Keratinocyte (primary cell): ENCODE data around the gene FRMD7. TPM values are rescaled to one million over a fixed set of nuclear protein-coding genes. Genes with fewer than 3 reads are reported as not detected.

Source experiments
- DNase-seq: peaks from one replicate; pipeline ENCODE4 v3.0.0-alpha.2; 2011; ENCODE audit warnings: low read depth, missing footprints, low spot score
- FAIRE-seq: peaks from 2 replicates; lab custom pipeline; 2011; peaks lifted over from hg19 to GRCh38; lab: Jason Lieb, UNC
- H2AFZ ChIP-seq: 2 replicates; pipeline ENCODE4 v1.6.0; 2012; ENCODE audit warnings: low read length, control low read depth, inconsistent platforms; ENCODE audit not compliant: control insufficient read depth
- H3K27ac ChIP-seq: 2 replicates; pipeline ENCODE4 v1.5.1; 2011; ENCODE audit warnings: low read length; ENCODE audit not compliant: control insufficient read depth, insufficient read depth
- H3K27me3 ChIP-seq: 3 replicates; pipeline ENCODE4 v1.6.0; 2011; ENCODE audit warnings: low read length; ENCODE audit not compliant: control insufficient read depth, insufficient read depth; ENCODE audit errors: extremely low read depth
- H3K36me3 ChIP-seq, 2 experiments: 2 replicates in 1 of 2; 3 replicates in 1 of 2; pipeline ENCODE4 v1.5.1; 2011; ENCODE audit warnings: low read length in 2 of 2, mild to moderate bottlenecking in 1 of 2; ENCODE audit not compliant: control insufficient read depth in 2 of 2, insufficient read depth in 2 of 2; ENCODE audit errors: extremely low read depth in 1 of 2
- H3K4me1 ChIP-seq: 3 replicates; pipeline ENCODE4 v1.5.1; 2011; ENCODE audit warnings: low read length; ENCODE audit not compliant: control insufficient read depth, insufficient read depth; ENCODE audit errors: extremely low read depth
- H3K4me2 ChIP-seq: 3 replicates; pipeline ENCODE4 v1.6.0; 2011; ENCODE audit warnings: low read depth, low read length; ENCODE audit not compliant: control insufficient read depth, insufficient read depth; ENCODE audit errors: extremely low read depth
- H3K4me3 ChIP-seq, 3 experiments: fragments of 200-600 bp in 1 of 3; sonication (generic) in 1 of 3; 2 replicates in 2 of 3; 3 replicates in 1 of 3; pipeline ENCODE4 v1.5.1; 2011 to 2016; ENCODE audit warnings: low read length in 3 of 3, mild to moderate bottlenecking in 3 of 3, control low read depth in 2 of 3, inconsistent platforms in 1 of 3, low read depth in 1 of 3, mixed read lengths in 1 of 3, mixed run types in 1 of 3, moderate library complexity in 1 of 3; ENCODE audit not compliant: control insufficient read depth in 2 of 3, insufficient read depth in 2 of 3; ENCODE audit errors: extremely low read depth in 1 of 3
- H3K79me2 ChIP-seq: 2 replicates; pipeline ENCODE4 v1.6.0; 2012; ENCODE audit warnings: low read length; ENCODE audit not compliant: control insufficient read depth, insufficient read depth
- H3K9ac ChIP-seq: 3 replicates; pipeline ENCODE4 v1.6.0; 2011; ENCODE audit warnings: low read length; ENCODE audit not compliant: control insufficient read depth, insufficient read depth; ENCODE audit errors: extremely low read depth
- H3K9me1 ChIP-seq: 3 replicates; pipeline ENCODE4 v1.6.0; 2011; ENCODE audit warnings: low read length; ENCODE audit not compliant: control insufficient read depth, insufficient read depth; ENCODE audit errors: extremely low read depth
- H3K9me3 ChIP-seq: 2 replicates; pipeline ENCODE4 v1.5.1; 2012; ENCODE audit warnings: low read depth, low read length; ENCODE audit not compliant: control insufficient read depth
- H4K20me1 ChIP-seq: 3 replicates; pipeline ENCODE4 v1.6.0; 2011; ENCODE audit warnings: low read length; ENCODE audit not compliant: control insufficient read depth, insufficient read depth; ENCODE audit errors: extremely low read depth
- CTCF ChIP-seq, 3 experiments: IDR thresholded peaks in 1 of 3; conservative IDR thresholded peaks in 1 of 3; optimal IDR thresholded peaks in 1 of 3; 2 replicates in 2 of 3; 3 replicates in 1 of 3; pipeline versions ENCODE3 to v1.5.1; 2011; ENCODE audit warnings: low read length in 3 of 3, mild to moderate bottlenecking in 3 of 3, moderate library complexity in 2 of 3, control low read depth in 1 of 3, inconsistent platforms in 1 of 3; ENCODE audit not compliant: insufficient read depth in 2 of 3; ENCODE audit errors: extremely low read depth in 1 of 3
- EZH2 ChIP-seq: IDR thresholded peaks from one replicate; pipeline ENCODE4 v1.6.1; 2012; ENCODE audit warnings: inconsistent platforms, mild to moderate bottlenecking, low read length, moderate library complexity
- dilution Hi-C: fragments of 300-500 bp; cut with MboI; formaldehyde crosslinking; loops from one replicate; pipeline ENCODE4 v1.7.0; 2020; ENCODE audit warnings: low sequenced_read_pairs; ENCODE audit not compliant: extremely low pct_ligation_motif_present
- polyA plus RNA-seq, 5 experiments: library from polyadenylated mRNA; depleted of rRNA in 3 of 5; stranded (reverse) in 3 of 5; stranded (forward) in 1 of 5; unstranded in 1 of 5; fragments of >200 nt; gene quantifications; 1 replicate in 1 of 5; 2 replicates in 3 of 5; 3 replicates in 1 of 5; pipeline versions ENCODE4 v1.2.1 to v1.2.3, GENCODE V29; 2011 to 2012; ENCODE audit warnings: missing spikeins in 2 of 5, low read depth in 1 of 5, low replicate concordance in 1 of 5

The FRMD7 gene
- polyA plus RNA-seq, 1 donor (not counting 4 experiments of a cell fraction or from before 2014, with no cell fraction given), result not detected

- no peak overlapping the region for H3K9ac ChIP-seq
- TF ChIP-seq CTCF (optimal IDR thresholded peaks at IDR 0.05 in 1 of 3, IDR thresholded peaks at IDR 0.05 in 1 of 3, conservative IDR thresholded peaks at IDR 0.05 in 1 of 3; ENCODE audit: extremely low read depth in 1 of 3, insufficient read depth in 2 of 3, low read length in 3 of 3), result no peak
- no peak for TF ChIP-seq EZH2
- peaks cover 5% of the 10 kb centered on the region for H3K9me1 ChIP-seq
- H3K27me3 ChIP-seq, result peaks cover 10% of the 10 kb centered on the region
- H3K9me3 ChIP-seq, result no peaks in the 10 kb centered on the region
- no peaks in the 10 kb centered on the region for H4K20me1 ChIP-seq
- no peak overlapping the region for H3K27ac ChIP-seq
- FAIRE-seq (no peak), DNase-seq (no peak)
- dilution Hi-C loops, result no loop called here
- H3K4me3 ChIP-seq, result no peak overlapping the region
- no peaks in the 10 kb centered on the region for H3K36me3 ChIP-seq
- no peak overlapping the region for H3K4me2 ChIP-seq
- H2AFZ ChIP-seq, result no peak overlapping the region
- H3K79me2 ChIP-seq, result no peaks in the 10 kb centered on the region
- no peaks in the 10 kb centered on the region for H3K4me1 ChIP-seq
Observed at GRCh38 chrX:132114607-132115006, 13.2 kb downstream of the FRMD7 start.

GRCh38 chrX:132107291-132107690 lies 20.5 kb downstream of the FRMD7 start:
- TF ChIP-seq CTCF (optimal IDR thresholded peaks at IDR 0.05 in 1 of 3, IDR thresholded peaks at IDR 0.05 in 1 of 3, conservative IDR thresholded peaks at IDR 0.05 in 1 of 3; ENCODE audit: extremely low read depth in 1 of 3, insufficient read depth in 2 of 3, low read length in 3 of 3) (no peak), EZH2 (no peak)
- no peak for FAIRE-seq
- H2AFZ ChIP-seq, result no peak overlapping the region

More at GRCh38 chrX:132107291-132107690, 20.5 kb downstream of the FRMD7 start:
- H4K20me1 ChIP-seq, result no peaks in the 10 kb centered on the region
- no peak for DNase-seq
- no peak overlapping the region for H3K4me2 ChIP-seq
- no peaks in the 10 kb centered on the region for H3K4me1 ChIP-seq
- dilution Hi-C loops, result no loop called here
- peaks cover 2% of the 10 kb centered on the region for H3K9me1 ChIP-seq
- no peaks in the 10 kb centered on the region for H3K79me2 ChIP-seq
- H3K36me3 ChIP-seq, result no peaks in the 10 kb centered on the region
- peaks cover 6% of the 10 kb centered on the region for H3K27me3 ChIP-seq
- H3K27ac ChIP-seq, result no peak overlapping the region
- H3K4me3 ChIP-seq, result no peak overlapping the region
- H3K9ac ChIP-seq, result no peak overlapping the region
- H3K9me3 ChIP-seq, result no peaks in the 10 kb centered on the region
